ENCODE measurements around the gene RNF214.

- TF ChIP-seq CTCF (IDR thresholded peaks at IDR 0.05): peak; percentile 95 to 98 (median 97)
- TF ChIP-seq POLR2A (IDR thresholded peaks at IDR 0.05): no peak
Measured at GRCh38 chr11:117232092-117232878, at the start of gene RNF214.
